ENCODE results near the gene CGNL1.

DNA sequence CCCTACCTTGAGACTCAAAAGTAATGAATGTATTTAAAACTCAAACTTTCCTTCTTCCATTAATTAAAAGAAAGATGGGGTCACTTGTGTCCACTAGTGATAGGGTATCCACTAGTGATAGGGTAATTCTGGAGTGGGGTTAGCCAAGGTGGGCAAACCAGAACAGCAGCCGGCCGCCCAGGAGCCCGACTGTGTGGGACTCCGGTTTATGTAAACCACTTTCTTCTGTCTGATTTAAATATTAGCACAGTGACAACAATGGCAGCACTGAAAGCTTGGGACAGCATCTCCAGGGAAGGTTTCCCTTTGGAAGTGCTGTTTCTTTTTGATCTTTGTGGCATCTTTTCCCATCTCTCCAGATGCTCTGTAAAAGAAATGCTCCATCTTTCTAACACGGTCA lies 216.1 kb downstream of the CGNL1 start:
- no peak for TF ChIP-seq POLR2AphosphoS5 (IDR thresholded peaks at IDR 0.05)
- TF ChIP-seq, protein P1, sequence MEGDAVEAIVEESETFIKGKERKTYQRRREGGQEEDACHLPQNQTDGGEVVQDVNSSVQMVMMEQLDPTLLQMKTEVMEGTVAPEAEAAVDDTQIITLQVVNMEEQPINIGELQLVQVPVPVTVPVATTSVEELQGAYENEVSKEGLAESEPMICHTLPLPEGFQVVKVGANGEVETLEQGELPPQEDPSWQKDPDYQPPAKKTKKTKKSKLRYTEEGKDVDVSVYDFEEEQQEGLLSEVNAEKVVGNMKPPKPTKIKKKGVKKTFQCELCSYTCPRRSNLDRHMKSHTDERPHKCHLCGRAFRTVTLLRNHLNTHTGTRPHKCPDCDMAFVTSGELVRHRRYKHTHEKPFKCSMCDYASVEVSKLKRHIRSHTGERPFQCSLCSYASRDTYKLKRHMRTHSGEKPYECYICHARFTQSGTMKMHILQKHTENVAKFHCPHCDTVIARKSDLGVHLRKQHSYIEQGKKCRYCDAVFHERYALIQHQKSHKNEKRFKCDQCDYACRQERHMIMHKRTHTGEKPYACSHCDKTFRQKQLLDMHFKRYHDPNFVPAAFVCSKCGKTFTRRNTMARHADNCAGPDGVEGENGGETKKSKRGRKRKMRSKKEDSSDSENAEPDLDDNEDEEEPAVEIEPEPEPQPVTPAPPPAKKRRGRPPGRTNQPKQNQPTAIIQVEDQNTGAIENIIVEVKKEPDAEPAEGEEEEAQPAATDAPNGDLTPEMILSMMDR (IDR thresholded peaks at IDR 0.05), result no peak
